Stimulated activated naive CD4-positive, alpha-beta T cell treated with Interleukin-2 at 50 U/mL for 16 hours (primary cell): ENCODE measurements around the gene NUTM1.
"Not testable (repeated sequence)": the region's sequence is repeated elsewhere in the genome, so short reads cannot be mapped to it uniquely, and the experiment has no call there.

Experiments used
- DNase-seq: peaks from one replicate; lab custom pipeline; 2025; lab: John Stamatoyannopoulos, UW

NUTM1 gene

GRCh38 chr15:34365836-34366235 lies 22.7 kb downstream of the NUTM1 start:
- no peak for DNase-seq

GRCh38 chr15:34366271-34367065 lies 23.4 kb downstream of the NUTM1 start:
- DNase-seq = peak; percentile 46

GRCh38 chr15:34367101-34368081 lies 24.3 kb downstream of the NUTM1 start, which contains the start of gene LPCAT4:
Gene LPCAT4 (minus strand): TSS chr15:34367196. CDS start chr15:34367100, 96 bp downstream.
- DNase-seq = peak; percentile 85

- DNase-seq = no peak
These were observed 27.0 kb downstream of the NUTM1 start for GRCh38 chr15:34370129-34370528.

GRCh38 chr15:34370643-34371042 lies 27.5 kb downstream of the NUTM1 start:
- no peak for DNase-seq

GRCh38 chr15:34373951-34374350 lies 30.8 kb downstream of the NUTM1 start:
- no peak for DNase-seq

- DNase-seq = no peak
These were observed 31.7 kb downstream of the NUTM1 start for GRCh38 chr15:34374816-34375215.

GRCh38 chr15:34375541-34375940 lies 32.4 kb downstream of the NUTM1 start:
- not testable (repeated sequence) for DNase-seq

GRCh38 chr15:34376856-34377255 lies 33.7 kb downstream of the NUTM1 start:
- DNase-seq = no peak

- not testable (repeated sequence) for DNase-seq
These were observed 37.4 kb downstream of the NUTM1 start for GRCh38 chr15:34380491-34380890.

- not testable (repeated sequence) for DNase-seq
These were observed 38.9 kb downstream of the NUTM1 start for GRCh38 chr15:34381829-34382521.

- not testable (repeated sequence) for DNase-seq
These were observed 46.5 kb downstream of the NUTM1 start for GRCh38 chr15:34389594-34390086.

GRCh38 chr15:34392981-34393380 lies 49.9 kb downstream of the NUTM1 start:
- not testable (repeated sequence) for DNase-seq

GRCh38 chr15:34397637-34398259 lies 54.6 kb downstream of the NUTM1 start:
- not testable (repeated sequence) for DNase-seq

GRCh38 chr15:34403160-34403598 lies 60.1 kb downstream of the NUTM1 start:
- DNase-seq = not testable (repeated sequence)

- DNase-seq = not testable (repeated sequence)
These were observed 60.8 kb downstream of the NUTM1 start for GRCh38 chr15:34403899-34404298.
